ENCODE measurements around the gene STK25.

- TF ChIP-seq CTCF (conservative IDR thresholded peaks at IDR 0.05 in 1 of 2, IDR thresholded peaks at IDR 0.05 in 1 of 2; ENCODE audit: extremely low read depth in 1 of 2, insufficient read depth in 1 of 2, low read depth in 1 of 2, low read length in 2 of 2) (no peak), EZH2 (IDR thresholded peaks at IDR 0.05; ENCODE audit: borderline replicate concordance, low read length) (no peak)
Observed at GRCh38 chr2:241519669-241520068, 11.3 kb upstream of the STK25 start.

Measured in mammary epithelial cell (primary cell).